ENCODE data around the gene NADK2. TPM values are rescaled to one million over a fixed set of nuclear protein-coding genes. Genes with fewer than 3 reads are reported as not detected.

The NADK2 gene
- total RNA-seq, 2 donors from 2014 or later, result 28.6 to 31.3 TPM

DNA sequence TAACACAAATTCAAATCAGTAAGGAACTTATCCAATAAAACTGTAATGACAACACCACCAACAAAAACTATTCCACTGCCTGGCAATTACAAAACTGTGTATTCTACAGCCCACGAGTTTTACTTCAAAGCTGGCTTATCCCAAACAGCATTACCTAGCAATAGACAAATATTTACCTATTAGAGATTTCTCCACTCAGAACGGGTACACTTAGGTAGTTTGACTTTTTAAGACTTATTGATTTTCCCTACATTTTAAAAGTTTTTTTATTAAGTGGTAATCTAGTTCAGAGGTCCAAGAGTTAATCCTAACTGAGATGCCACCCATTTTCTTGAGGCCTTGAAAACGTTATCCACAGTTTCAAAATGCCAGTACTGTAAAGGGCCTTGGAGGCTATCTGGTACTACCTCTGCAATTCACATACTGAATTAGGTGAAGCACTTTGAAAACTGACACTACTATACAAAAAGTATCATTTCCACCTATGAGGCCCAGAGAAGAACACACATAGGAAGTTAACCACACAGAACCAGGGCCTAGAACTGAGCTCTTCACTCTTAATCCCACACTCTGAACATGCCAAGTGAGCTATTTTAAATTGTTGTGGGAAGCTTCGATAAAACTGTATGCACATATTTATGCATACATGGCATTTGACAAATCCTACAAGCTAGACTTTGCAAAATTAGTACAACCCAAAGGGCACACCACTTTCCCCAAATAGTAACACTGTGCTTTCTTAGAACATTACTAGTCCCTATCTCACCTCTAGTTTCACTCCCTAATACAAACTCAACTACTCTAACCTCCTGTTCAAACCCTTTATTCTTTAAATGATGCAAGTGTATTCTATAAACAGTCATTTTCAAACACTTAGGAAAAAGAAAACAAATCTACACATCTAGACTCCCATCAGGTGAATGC lies 2.1 kb downstream of the NADK2 start:
- no peak overlapping the region for H3K27ac ChIP-seq
- peaks cover 4% of the 10 kb centered on the region for H3K4me1 ChIP-seq
- no peak for TF ChIP-seq CTCF (IDR thresholded peaks at IDR 0.05)
- H3K36me3 ChIP-seq, result no peaks in the 10 kb centered on the region
- no peak for DNase-seq
- no peak overlapping the region for H3K4me3 ChIP-seq
- H3K9ac ChIP-seq (ENCODE audit: low read depth in 2 of 2, low read length in 2 of 2), result no peak overlapping the region
- H3K27me3 ChIP-seq, result no peaks in the 10 kb centered on the region
- no peaks in the 10 kb centered on the region for H3K9me3 ChIP-seq
- intact Hi-C loops (cut with DNase I), result loop anchor here (5.0 kb wide), 1 partner anchor 87 kb away; the partner anchor contains the start of genes LMBRD2 and SKP2

DNA sequence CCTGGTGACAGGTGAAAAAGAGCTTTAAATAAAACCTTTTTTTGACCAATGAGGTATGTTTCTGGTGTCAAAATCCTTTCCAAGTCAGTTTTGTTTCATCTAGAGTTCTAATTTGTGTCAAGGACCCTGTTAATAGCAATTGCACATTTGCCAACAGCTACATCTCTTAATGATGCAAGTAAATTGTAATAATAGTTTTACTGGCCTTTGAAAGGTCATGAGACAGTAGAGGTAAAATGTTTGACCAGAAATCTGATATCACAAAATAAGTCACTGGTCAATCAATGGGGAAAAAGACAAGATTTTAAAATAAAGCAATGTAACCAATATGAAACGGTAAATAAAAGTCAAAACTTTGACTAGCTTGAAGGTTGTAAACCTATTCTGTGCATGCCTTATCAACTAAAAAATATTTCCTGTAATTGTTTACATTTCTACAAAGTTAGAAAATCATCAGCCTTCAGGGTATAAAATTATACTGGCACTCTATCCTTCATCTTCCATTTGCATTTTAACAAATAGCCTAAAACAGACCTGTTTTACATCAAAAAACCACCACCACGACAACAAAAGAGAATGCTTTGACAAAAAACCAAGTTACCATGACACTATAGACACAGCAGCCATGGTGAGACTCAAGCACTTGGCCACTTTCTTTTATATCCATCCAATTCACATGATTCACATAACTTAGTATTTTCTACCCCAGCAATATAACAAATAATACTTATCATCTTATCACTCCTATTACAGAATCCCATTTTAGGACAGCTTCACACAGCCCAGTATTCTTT lies 3.0 kb downstream of the NADK2 start:
- TF ChIP-seq CTCF (IDR thresholded peaks at IDR 0.05), result no peak
- peaks cover 4% of the 10 kb centered on the region for H3K4me1 ChIP-seq
- no peak for DNase-seq
- intact Hi-C loops (cut with DNase I), result no loop called here
- no peaks in the 10 kb centered on the region for H3K27me3 ChIP-seq
- H3K27ac ChIP-seq, result no peak overlapping the region
- H3K9ac ChIP-seq (ENCODE audit: low read depth in 2 of 2, low read length in 2 of 2), result no peak overlapping the region
- H3K9me3 ChIP-seq, result no peaks in the 10 kb centered on the region
- no peak overlapping the region for H3K4me3 ChIP-seq
- no peaks in the 10 kb centered on the region for H3K36me3 ChIP-seq

- Histone ChIP-seq H3K27me3 (no peaks in the 10 kb centered on the region), H3K4me3 (no peak overlapping the region), H3K9ac (ENCODE audit: low read depth in 2 of 2, low read length in 2 of 2) (no peak overlapping the region), H3K27ac (no peak overlapping the region), H3K9me3 (no peaks in the 10 kb centered on the region), H3K4me1 (peaks cover 1% of the 10 kb centered on the region), H3K36me3 (no peaks in the 10 kb centered on the region)
- no peak for TF ChIP-seq CTCF (IDR thresholded peaks at IDR 0.05)
- intact Hi-C loops (cut with DNase I), result no loop called here
- DNase-seq, result no peak
These were observed 4.0 kb downstream of the NADK2 start for GRCh38 chr5:36237751-36238150.

- no peak overlapping the region for H3K27ac ChIP-seq
- H3K9ac ChIP-seq (ENCODE audit: low read depth in 2 of 2, low read length in 2 of 2), result no peak overlapping the region
- DNase-seq, result no peak
- no peaks in the 10 kb centered on the region for H3K4me1 ChIP-seq
- H3K36me3 ChIP-seq, result no peaks in the 10 kb centered on the region
- no peaks in the 10 kb centered on the region for H3K27me3 ChIP-seq
- no peak overlapping the region for H3K4me3 ChIP-seq
- no peak for TF ChIP-seq CTCF (IDR thresholded peaks at IDR 0.05)
- intact Hi-C loops (cut with DNase I), result no loop called here
- H3K9me3 ChIP-seq, result no peaks in the 10 kb centered on the region
These were observed 4.9 kb downstream of the NADK2 start for GRCh38 chr5:36236801-36237200.

GRCh38 chr5:36232533-36232932 lies 9.2 kb downstream of the NADK2 start:
- DNase-seq, result no peak
- intact Hi-C loops (cut with DNase I), result no loop called here
- Histone ChIP-seq H3K4me3 (no peak overlapping the region), H3K27ac (no peak overlapping the region), H3K9me3 (no peaks in the 10 kb centered on the region), H3K4me1 (no peaks in the 10 kb centered on the region), H3K36me3 (no peaks in the 10 kb centered on the region), H3K9ac (ENCODE audit: low read depth in 2 of 2, low read length in 2 of 2) (no peak overlapping the region), H3K27me3 (no peaks in the 10 kb centered on the region)
- no peak for TF ChIP-seq CTCF (IDR thresholded peaks at IDR 0.05)
